ENCODE measurements around the gene SSNA1.

DNA sequence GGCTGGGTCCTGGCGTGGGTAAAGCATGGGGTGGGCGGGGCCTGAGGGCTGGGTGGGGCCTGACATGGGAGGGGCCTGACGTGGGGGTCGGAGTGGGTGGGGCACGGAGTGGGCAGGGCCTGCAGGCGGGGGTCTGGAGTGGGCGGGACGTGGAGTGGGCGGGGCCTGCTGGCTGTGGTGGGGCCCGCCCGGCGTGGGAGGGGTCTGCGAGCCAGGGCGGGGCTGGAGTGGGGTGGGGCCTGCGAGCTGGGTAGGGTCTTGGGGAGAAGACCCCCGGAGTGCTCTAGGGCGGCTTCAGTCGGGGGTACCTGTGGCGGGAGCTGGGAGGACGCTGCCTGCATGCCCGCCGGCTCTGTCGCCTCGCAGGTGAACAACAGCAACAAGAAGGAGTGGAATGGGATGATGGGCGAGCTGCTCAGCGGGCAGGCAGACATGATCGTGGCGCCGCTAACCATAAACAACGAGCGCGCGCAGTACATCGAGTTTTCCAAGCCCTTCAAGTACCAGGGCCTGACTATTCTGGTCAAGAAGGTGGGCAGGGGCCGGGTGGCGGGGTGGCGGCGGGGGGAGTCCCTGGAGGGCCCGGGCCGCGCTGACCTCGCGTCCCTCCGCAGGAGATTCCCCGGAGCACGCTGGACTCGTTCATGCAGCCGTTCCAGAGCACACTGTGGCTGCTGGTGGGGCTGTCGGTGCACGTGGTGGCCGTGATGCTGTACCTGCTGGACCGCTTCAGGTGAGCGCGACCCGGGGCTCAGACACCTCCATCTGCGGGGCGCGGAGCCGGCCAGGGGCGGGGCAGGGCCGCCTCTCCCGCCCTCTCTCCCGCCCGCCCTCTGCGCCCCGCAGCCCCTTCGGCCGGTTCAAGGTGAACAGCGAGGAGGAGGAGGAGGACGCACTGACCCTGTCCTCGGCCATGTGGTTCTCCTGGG is 26.7 kb upstream of the SSNA1 start:
- TF ChIP-seq CTCF (IDR thresholded peaks at IDR 0.05; ENCODE audit: poor library complexity) (no peak), EZH2phosphoT487 (IDR thresholded peaks at IDR 0.05; ENCODE audit: low read depth, severe bottlenecking, unreplicated experiment) (no peak)

Measured in hepatocyte (in vitro differentiated cells).